Measurements from ENCODE around the gene NUMBL.

DNA sequence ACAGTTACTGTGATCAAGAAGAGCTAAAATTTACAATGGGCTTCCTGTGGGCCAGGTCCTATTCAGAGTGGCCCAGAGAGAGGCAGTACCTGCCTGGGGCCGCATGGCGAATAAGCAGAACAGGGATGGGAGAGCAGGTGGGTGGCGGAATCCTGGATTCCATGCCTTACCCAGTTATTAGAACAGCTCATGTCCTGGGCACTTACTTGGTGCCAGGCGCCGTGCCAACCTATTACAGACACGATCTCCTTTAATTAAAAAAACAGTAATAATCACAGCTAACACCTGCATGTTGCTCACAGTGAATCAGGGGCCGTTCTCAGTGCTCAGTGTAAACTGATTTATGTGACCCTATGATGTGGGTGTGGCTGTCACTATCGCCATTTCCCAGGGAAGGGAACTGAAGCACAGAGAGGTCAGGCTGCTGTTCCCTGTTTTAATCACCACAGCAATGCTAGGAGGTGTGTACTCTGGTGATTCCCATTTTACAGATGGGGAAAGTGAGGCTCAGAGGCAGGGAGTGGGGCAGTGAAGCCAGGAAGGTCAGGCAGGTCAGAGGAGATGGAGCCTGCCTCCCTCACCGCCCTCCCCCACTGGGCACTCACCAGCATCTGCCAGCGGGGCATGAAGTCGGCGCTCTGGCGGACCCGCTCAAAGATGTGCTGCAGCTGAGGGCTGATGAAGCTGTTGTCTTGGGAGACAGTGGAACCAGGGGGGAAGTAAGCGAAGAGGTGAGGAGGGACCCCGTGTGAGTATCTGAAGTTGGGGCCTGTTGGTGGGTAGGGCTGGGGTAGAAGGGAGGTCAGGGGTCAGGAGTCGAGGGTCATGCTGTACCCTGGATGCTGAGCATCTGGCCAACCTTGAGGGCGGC, 14.3 kb upstream of the NUMBL start:
- no peak for TF ChIP-seq POLR2A (IDR thresholded peaks at IDR 0.05)
- TF ChIP-seq, protein P1, sequence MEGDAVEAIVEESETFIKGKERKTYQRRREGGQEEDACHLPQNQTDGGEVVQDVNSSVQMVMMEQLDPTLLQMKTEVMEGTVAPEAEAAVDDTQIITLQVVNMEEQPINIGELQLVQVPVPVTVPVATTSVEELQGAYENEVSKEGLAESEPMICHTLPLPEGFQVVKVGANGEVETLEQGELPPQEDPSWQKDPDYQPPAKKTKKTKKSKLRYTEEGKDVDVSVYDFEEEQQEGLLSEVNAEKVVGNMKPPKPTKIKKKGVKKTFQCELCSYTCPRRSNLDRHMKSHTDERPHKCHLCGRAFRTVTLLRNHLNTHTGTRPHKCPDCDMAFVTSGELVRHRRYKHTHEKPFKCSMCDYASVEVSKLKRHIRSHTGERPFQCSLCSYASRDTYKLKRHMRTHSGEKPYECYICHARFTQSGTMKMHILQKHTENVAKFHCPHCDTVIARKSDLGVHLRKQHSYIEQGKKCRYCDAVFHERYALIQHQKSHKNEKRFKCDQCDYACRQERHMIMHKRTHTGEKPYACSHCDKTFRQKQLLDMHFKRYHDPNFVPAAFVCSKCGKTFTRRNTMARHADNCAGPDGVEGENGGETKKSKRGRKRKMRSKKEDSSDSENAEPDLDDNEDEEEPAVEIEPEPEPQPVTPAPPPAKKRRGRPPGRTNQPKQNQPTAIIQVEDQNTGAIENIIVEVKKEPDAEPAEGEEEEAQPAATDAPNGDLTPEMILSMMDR (IDR thresholded peaks at IDR 0.05): no peak
- TF ChIP-seq POLR2AphosphoS5 (IDR thresholded peaks at IDR 0.05; ENCODE audit: insufficient read depth in 1 of 2, low read depth in 1 of 2): no peak
